Measurements from ENCODE around the gene IFT88.
"Not testable (repeated sequence)": the region's sequence is repeated elsewhere in the genome, so short reads cannot be mapped to it uniquely, and the experiment has no call there.

The IFT88 gene

GRCh38 chr13:20636079-20636478 lies 69.1 kb downstream of the IFT88 start:
- DNase-seq: no peak

- DNase-seq: no peak
These were observed 70.9 kb downstream of the IFT88 start for GRCh38 chr13:20637811-20638210.

GRCh38 chr13:20647758-20648157 lies 80.8 kb downstream of the IFT88 start:
- DNase-seq: no peak

GRCh38 chr13:20652946-20653345 lies 86.0 kb downstream of the IFT88 start:
- no peak for DNase-seq

- no peak for DNase-seq
These were observed 87.2 kb downstream of the IFT88 start for GRCh38 chr13:20654156-20654555.

- DNase-seq: no peak
These were observed 91.6 kb downstream of the IFT88 start for GRCh38 chr13:20658451-20659040.

GRCh38 chr13:20664351-20664750 lies 97.4 kb downstream of the IFT88 start:
- DNase-seq: no peak

- DNase-seq: no peak
These were observed 100.0 kb downstream of the IFT88 start for GRCh38 chr13:20666948-20667347.

GRCh38 chr13:20667857-20668437 lies 101.0 kb downstream of the IFT88 start:
- no peak for DNase-seq

- DNase-seq: no peak
These were observed 102.2 kb downstream of the IFT88 start for GRCh38 chr13:20669162-20669561.

GRCh38 chr13:20671789-20672188 lies 104.8 kb downstream of the IFT88 start:
- DNase-seq: no peak

GRCh38 chr13:20672772-20673171 lies 105.8 kb downstream of the IFT88 start:
- DNase-seq: no peak

GRCh38 chr13:20673715-20674114 lies 106.8 kb downstream of the IFT88 start:
- no peak for DNase-seq

GRCh38 chr13:20676213-20676612 lies 109.3 kb downstream of the IFT88 start:
- no peak for DNase-seq

- DNase-seq: not testable (repeated sequence)
These were observed 111.6 kb downstream of the IFT88 start for GRCh38 chr13:20678606-20679005.

- no peak for DNase-seq
These were observed 112.9 kb downstream of the IFT88 start for GRCh38 chr13:20679879-20680278.

- DNase-seq: no peak
These were observed 113.6 kb downstream of the IFT88 start for GRCh38 chr13:20680416-20681080.

- DNase-seq: not testable (repeated sequence)
These were observed 114.5 kb downstream of the IFT88 start for GRCh38 chr13:20681481-20681880.

GRCh38 chr13:20682061-20682460 lies 115.1 kb downstream of the IFT88 start:
- no peak for DNase-seq

- no peak for DNase-seq
These were observed 117.1 kb downstream of the IFT88 start for GRCh38 chr13:20684041-20684440.

GRCh38 chr13:20684546-20684945 lies 117.6 kb downstream of the IFT88 start:
- no peak for DNase-seq

- DNase-seq: no peak
These were observed 118.1 kb downstream of the IFT88 start for GRCh38 chr13:20685092-20685491.

- no peak for DNase-seq
These were observed 119.2 kb downstream of the IFT88 start for GRCh38 chr13:20686167-20686566.

GRCh38 chr13:20686863-20687579 lies 120.1 kb downstream of the IFT88 start:
- DNase-seq: no peak

Data from cerebellar nuclear complex (tissue), 1 donor.